Keratinocyte (primary cell): ENCODE measurements around the gene CCDC102A. TPM values are rescaled to one million over a fixed set of nuclear protein-coding genes. Genes with fewer than 3 reads are reported as not detected.

Source experiments
- DNase-seq: peaks from one replicate; pipeline ENCODE4 v3.0.0-alpha.2; 2011; ENCODE audit warnings: low read depth, missing footprints, low spot score
- FAIRE-seq: peaks from 2 replicates; lab custom pipeline; 2011; peaks lifted over from hg19 to GRCh38; lab: Jason Lieb, UNC
- H2AFZ ChIP-seq: 2 replicates; pipeline ENCODE4 v1.6.0; 2012; ENCODE audit warnings: low read length, control low read depth, inconsistent platforms; ENCODE audit not compliant: control insufficient read depth
- H3K27ac ChIP-seq: 2 replicates; pipeline ENCODE4 v1.5.1; 2011; ENCODE audit warnings: low read length; ENCODE audit not compliant: control insufficient read depth, insufficient read depth
- H3K27me3 ChIP-seq: 3 replicates; pipeline ENCODE4 v1.6.0; 2011; ENCODE audit warnings: low read length; ENCODE audit not compliant: control insufficient read depth, insufficient read depth; ENCODE audit errors: extremely low read depth
- H3K36me3 ChIP-seq, 2 experiments: 2 replicates in 1 of 2; 3 replicates in 1 of 2; pipeline ENCODE4 v1.5.1; 2011; ENCODE audit warnings: low read length in 2 of 2, mild to moderate bottlenecking in 1 of 2; ENCODE audit not compliant: control insufficient read depth in 2 of 2, insufficient read depth in 2 of 2; ENCODE audit errors: extremely low read depth in 1 of 2
- H3K4me1 ChIP-seq: 3 replicates; pipeline ENCODE4 v1.5.1; 2011; ENCODE audit warnings: low read length; ENCODE audit not compliant: control insufficient read depth, insufficient read depth; ENCODE audit errors: extremely low read depth
- H3K4me2 ChIP-seq: 3 replicates; pipeline ENCODE4 v1.6.0; 2011; ENCODE audit warnings: low read depth, low read length; ENCODE audit not compliant: control insufficient read depth, insufficient read depth; ENCODE audit errors: extremely low read depth
- H3K4me3 ChIP-seq, 3 experiments: fragments of 200-600 bp in 1 of 3; sonication (generic) in 1 of 3; 2 replicates in 2 of 3; 3 replicates in 1 of 3; pipeline ENCODE4 v1.5.1; 2011 to 2016; ENCODE audit warnings: low read length in 3 of 3, mild to moderate bottlenecking in 3 of 3, control low read depth in 2 of 3, inconsistent platforms in 1 of 3, low read depth in 1 of 3, mixed read lengths in 1 of 3, mixed run types in 1 of 3, moderate library complexity in 1 of 3; ENCODE audit not compliant: control insufficient read depth in 2 of 3, insufficient read depth in 2 of 3; ENCODE audit errors: extremely low read depth in 1 of 3
- H3K79me2 ChIP-seq: 2 replicates; pipeline ENCODE4 v1.6.0; 2012; ENCODE audit warnings: low read length; ENCODE audit not compliant: control insufficient read depth, insufficient read depth
- H3K9ac ChIP-seq: 3 replicates; pipeline ENCODE4 v1.6.0; 2011; ENCODE audit warnings: low read length; ENCODE audit not compliant: control insufficient read depth, insufficient read depth; ENCODE audit errors: extremely low read depth
- H3K9me1 ChIP-seq: 3 replicates; pipeline ENCODE4 v1.6.0; 2011; ENCODE audit warnings: low read length; ENCODE audit not compliant: control insufficient read depth, insufficient read depth; ENCODE audit errors: extremely low read depth
- H3K9me3 ChIP-seq: 2 replicates; pipeline ENCODE4 v1.5.1; 2012; ENCODE audit warnings: low read depth, low read length; ENCODE audit not compliant: control insufficient read depth
- H4K20me1 ChIP-seq: 3 replicates; pipeline ENCODE4 v1.6.0; 2011; ENCODE audit warnings: low read length; ENCODE audit not compliant: control insufficient read depth, insufficient read depth; ENCODE audit errors: extremely low read depth
- CTCF ChIP-seq, 3 experiments: IDR thresholded peaks in 1 of 3; conservative IDR thresholded peaks in 1 of 3; optimal IDR thresholded peaks in 1 of 3; 2 replicates in 2 of 3; 3 replicates in 1 of 3; pipeline versions ENCODE3 to v1.5.1; 2011; ENCODE audit warnings: low read length in 3 of 3, mild to moderate bottlenecking in 3 of 3, moderate library complexity in 2 of 3, control low read depth in 1 of 3, inconsistent platforms in 1 of 3; ENCODE audit not compliant: insufficient read depth in 2 of 3; ENCODE audit errors: extremely low read depth in 1 of 3
- EZH2 ChIP-seq: IDR thresholded peaks from one replicate; pipeline ENCODE4 v1.6.1; 2012; ENCODE audit warnings: inconsistent platforms, mild to moderate bottlenecking, low read length, moderate library complexity
- dilution Hi-C: fragments of 300-500 bp; cut with MboI; formaldehyde crosslinking; loops from one replicate; pipeline ENCODE4 v1.7.0; 2020; ENCODE audit warnings: low sequenced_read_pairs; ENCODE audit not compliant: extremely low pct_ligation_motif_present
- polyA plus RNA-seq, 5 experiments: library from polyadenylated mRNA; depleted of rRNA in 3 of 5; stranded (reverse) in 3 of 5; stranded (forward) in 1 of 5; unstranded in 1 of 5; fragments of >200 nt; gene quantifications; 1 replicate in 1 of 5; 2 replicates in 3 of 5; 3 replicates in 1 of 5; pipeline versions ENCODE4 v1.2.1 to v1.2.3, GENCODE V29; 2011 to 2012; ENCODE audit warnings: missing spikeins in 2 of 5, low read depth in 1 of 5, low replicate concordance in 1 of 5

CCDC102A gene
- polyA plus RNA-seq, 1 donor (not counting 4 experiments of a cell fraction or from before 2014, with no cell fraction given) = 2.2 TPM

GRCh38 chr16:57509231-57509923 lies 27.0 kb downstream of the CCDC102A start:
- Histone ChIP-seq H3K79me2 (no peaks in the 10 kb centered on the region), H3K9me3 (no peaks in the 10 kb centered on the region), H3K9me1 (no peaks in the 10 kb centered on the region), H3K9ac (no peak overlapping the region), H3K4me3 (no peak overlapping the region), H3K4me2 (no peak overlapping the region), H4K20me1 (no peaks in the 10 kb centered on the region), H3K4me1 (no peaks in the 10 kb centered on the region), H3K36me3 (no peaks in the 10 kb centered on the region), H3K27me3 (peaks cover 16% of the 10 kb centered on the region), H3K27ac (no peak overlapping the region), H2AFZ (no peak overlapping the region)
- TF ChIP-seq CTCF (optimal IDR thresholded peaks at IDR 0.05 in 1 of 3, IDR thresholded peaks at IDR 0.05 in 1 of 3, conservative IDR thresholded peaks at IDR 0.05 in 1 of 3; ENCODE audit: extremely low read depth in 1 of 3, insufficient read depth in 2 of 3, low read length in 3 of 3) (no peak), EZH2 (no peak)
- DNase-seq (no peak), FAIRE-seq (no peak)
- dilution Hi-C loops = no loop called here

- Histone ChIP-seq H3K79me2 (no peaks in the 10 kb centered on the region), H3K4me3 (no peak overlapping the region), H3K9ac (no peak overlapping the region), H4K20me1 (no peaks in the 10 kb centered on the region), H3K9me1 (no peaks in the 10 kb centered on the region), H3K27me3 (peaks cover 17% of the 10 kb centered on the region), H3K36me3 (no peaks in the 10 kb centered on the region), H3K4me1 (no peaks in the 10 kb centered on the region), H3K4me2 (no peak overlapping the region), H3K27ac (no peak overlapping the region), H3K9me3 (no peaks in the 10 kb centered on the region), H2AFZ (no peak overlapping the region)
- FAIRE-seq (no peak), DNase-seq (no peak)
- dilution Hi-C loops = no loop called here
- TF ChIP-seq CTCF (optimal IDR thresholded peaks at IDR 0.05 in 1 of 3, IDR thresholded peaks at IDR 0.05 in 1 of 3, conservative IDR thresholded peaks at IDR 0.05 in 1 of 3; ENCODE audit: extremely low read depth in 1 of 3, insufficient read depth in 2 of 3, low read length in 3 of 3) (no peak), EZH2 (no peak)
Observed at GRCh38 chr16:57508035-57508425, 28.3 kb downstream of the CCDC102A start.
